DOHH2 (cell line): ENCODE results near the gene ST8SIA2.

Source experiments
- H3F3A ChIP-seq: fragments of 200-600 bp; sonication (generic), shearing (Covaris generic); 2 replicates; pipeline ENCODE4 v1.6.0; 2016; ENCODE audit warnings: antibody characterized with exemption, mild to moderate bottlenecking; ENCODE audit not compliant: control insufficient read depth, insufficient read depth
- H3K27ac ChIP-seq: fragments of 200-600 bp; sonication (generic); 2 replicates; pipeline ENCODE4 v1.5.1; 2014; ENCODE audit warnings: low read depth, mild to moderate bottlenecking, low read length, moderate library complexity
- H3K27me3 ChIP-seq: fragments of 200-600 bp; sonication (generic); 2 replicates; pipeline ENCODE4 v1.6.1; 2014; ENCODE audit warnings: mild to moderate bottlenecking, low read length, mixed read lengths; ENCODE audit not compliant: control insufficient read depth
- H3K36me3 ChIP-seq: fragments of 200-600 bp; sonication (generic); 2 replicates; pipeline ENCODE4 v1.6.1; 2014; ENCODE audit warnings: mild to moderate bottlenecking, low read length, moderate library complexity, mixed read lengths; ENCODE audit not compliant: control insufficient read depth
- H3K4me1 ChIP-seq: fragments of 200-600 bp; sonication (generic); 2 replicates; pipeline ENCODE4 v1.6.1; 2014; ENCODE audit warnings: mild to moderate bottlenecking, low read length, mixed read lengths; ENCODE audit not compliant: control insufficient read depth
- H3K4me2 ChIP-seq: fragments of 200-600 bp; sonication (generic); 2 replicates; pipeline ENCODE4 v1.6.0; 2014; ENCODE audit warnings: mild to moderate bottlenecking, low read length, moderate library complexity
- H3K4me3 ChIP-seq: fragments of 200-600 bp; sonication (generic); 2 replicates; pipeline ENCODE4 v1.5.1; 2014; ENCODE audit warnings: mild to moderate bottlenecking, low read length, mixed read lengths
- H3K79me2 ChIP-seq: fragments of 200-600 bp; sonication (generic); 2 replicates; pipeline ENCODE4 v1.6.1; 2014; ENCODE audit warnings: mild to moderate bottlenecking, low read length, mixed read lengths; ENCODE audit not compliant: control insufficient read depth
- H3K9me2 ChIP-seq: fragments of 200-600 bp; sonication (generic); replicated peaks from 2 replicates; pipeline ENCODE4 v1.6.1; 2014; ENCODE audit warnings: mild to moderate bottlenecking, low read length, mixed read lengths; ENCODE audit not compliant: control insufficient read depth
- H3K9me3 ChIP-seq: fragments of 200-600 bp; sonication (generic); 2 replicates; pipeline ENCODE4 v1.6.1; 2014; ENCODE audit warnings: antibody characterized with exemption, low read length, mixed read lengths; ENCODE audit not compliant: control insufficient read depth, insufficient read depth
- H4K20me1 ChIP-seq: fragments of 200-600 bp; sonication (generic); 2 replicates; pipeline ENCODE4 v1.6.0; 2014; ENCODE audit warnings: low read depth, mild to moderate bottlenecking, antibody characterized with exemption, low read length, moderate library complexity; ENCODE audit not compliant: control insufficient read depth, insufficient read depth
- EZH2phosphoT487 ChIP-seq: fragments of 200-600 bp; sonication (generic); IDR thresholded peaks from 2 replicates; pipeline ENCODE4 v1.6.1; 2017; ENCODE audit warnings: borderline replicate concordance, mild to moderate bottlenecking, antibody characterized with exemption, low read length, moderate library complexity, mixed read lengths
- TF ChIP-seq, protein P1 (sequence below): fragments of 200-600 bp; sonication (generic); IDR thresholded peaks from one replicate; pipeline ENCODE4 v1.5.1; 2014; ENCODE audit warnings: antibody characterized with exemption, mild to moderate bottlenecking, low read depth, low read length; ENCODE audit not compliant: poor library complexity, severe bottlenecking

Gene ST8SIA2

DNA sequence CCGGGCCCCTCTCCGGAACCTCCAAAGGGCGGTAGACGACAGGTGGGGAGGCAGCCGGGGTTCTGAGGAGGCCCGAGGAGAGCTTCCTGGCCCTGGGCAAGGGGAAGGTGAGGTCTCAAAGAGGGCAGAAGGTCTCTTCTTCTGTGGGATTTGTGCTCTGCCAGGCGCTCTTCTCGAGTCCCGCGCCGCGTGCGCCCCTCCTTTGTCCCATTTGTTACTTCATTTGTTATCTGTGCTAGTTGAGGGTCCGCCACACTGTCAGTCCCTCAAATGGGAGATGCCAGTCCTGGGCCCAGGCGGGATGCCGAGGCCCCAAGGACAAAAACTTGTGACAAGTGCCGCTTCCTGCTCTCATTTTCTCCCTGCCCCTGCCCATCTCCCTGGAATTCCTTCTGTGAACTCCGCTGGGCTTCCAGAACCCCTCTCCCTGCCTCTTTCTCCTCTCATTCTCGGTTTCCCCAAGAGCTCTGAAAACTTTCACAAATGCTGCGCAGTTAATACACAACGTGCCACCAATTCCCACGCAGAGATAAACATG is 1.5 kb downstream of the ST8SIA2 start:
- no peaks in the 10 kb centered on the region for H3K9me3 ChIP-seq
- H3K4me3 ChIP-seq: no peak overlapping the region
- H3K36me3 ChIP-seq: no peaks in the 10 kb centered on the region
- H3K4me1 ChIP-seq: no peaks in the 10 kb centered on the region
- no peaks in the 10 kb centered on the region for H3K79me2 ChIP-seq
- H3K27ac ChIP-seq: no peak overlapping the region
- no peak overlapping the region for H3K4me2 ChIP-seq
- no peaks in the 10 kb centered on the region for H3F3A ChIP-seq
- H4K20me1 ChIP-seq: no peaks in the 10 kb centered on the region
- H3K27me3 ChIP-seq: no peaks in the 10 kb centered on the region; the same call in 1 of the 2 replicates
- no peak for TF ChIP-seq EZH2phosphoT487
- TF ChIP-seq, protein P1, sequence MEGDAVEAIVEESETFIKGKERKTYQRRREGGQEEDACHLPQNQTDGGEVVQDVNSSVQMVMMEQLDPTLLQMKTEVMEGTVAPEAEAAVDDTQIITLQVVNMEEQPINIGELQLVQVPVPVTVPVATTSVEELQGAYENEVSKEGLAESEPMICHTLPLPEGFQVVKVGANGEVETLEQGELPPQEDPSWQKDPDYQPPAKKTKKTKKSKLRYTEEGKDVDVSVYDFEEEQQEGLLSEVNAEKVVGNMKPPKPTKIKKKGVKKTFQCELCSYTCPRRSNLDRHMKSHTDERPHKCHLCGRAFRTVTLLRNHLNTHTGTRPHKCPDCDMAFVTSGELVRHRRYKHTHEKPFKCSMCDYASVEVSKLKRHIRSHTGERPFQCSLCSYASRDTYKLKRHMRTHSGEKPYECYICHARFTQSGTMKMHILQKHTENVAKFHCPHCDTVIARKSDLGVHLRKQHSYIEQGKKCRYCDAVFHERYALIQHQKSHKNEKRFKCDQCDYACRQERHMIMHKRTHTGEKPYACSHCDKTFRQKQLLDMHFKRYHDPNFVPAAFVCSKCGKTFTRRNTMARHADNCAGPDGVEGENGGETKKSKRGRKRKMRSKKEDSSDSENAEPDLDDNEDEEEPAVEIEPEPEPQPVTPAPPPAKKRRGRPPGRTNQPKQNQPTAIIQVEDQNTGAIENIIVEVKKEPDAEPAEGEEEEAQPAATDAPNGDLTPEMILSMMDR: no peak
- H3K9me2 ChIP-seq: no peaks in the 10 kb centered on the region

- no peaks in the 10 kb centered on the region for H3K4me1 ChIP-seq
- no peaks in the 10 kb centered on the region for H3K9me3 ChIP-seq
- H3K9me2 ChIP-seq: no peaks in the 10 kb centered on the region
- H4K20me1 ChIP-seq: no peaks in the 10 kb centered on the region
- no peaks in the 10 kb centered on the region for H3K79me2 ChIP-seq
- H3K36me3 ChIP-seq: no peaks in the 10 kb centered on the region
- H3K4me2 ChIP-seq: no peak overlapping the region
- H3K27ac ChIP-seq: no peak overlapping the region
- no peaks in the 10 kb centered on the region; the same call in 1 of the 2 replicates for H3K27me3 ChIP-seq
- no peak for TF ChIP-seq EZH2phosphoT487
- TF ChIP-seq, protein P1: no peak
- no peak overlapping the region for H3K4me3 ChIP-seq
- no peaks in the 10 kb centered on the region for H3F3A ChIP-seq
These were observed 5.7 kb downstream of the ST8SIA2 start for GRCh38 chr15:92399271-92399950.

- Histone ChIP-seq H3K4me3 (no peak overlapping the region), H3K79me2 (no peaks in the 10 kb centered on the region), H3K36me3 (no peaks in the 10 kb centered on the region), H3K9me2 (no peaks in the 10 kb centered on the region), H3K9me3 (no peaks in the 10 kb centered on the region), H3F3A (no peaks in the 10 kb centered on the region), H3K27me3 (no peaks in the 10 kb centered on the region; the same call in 1 of the 2 replicates), H3K4me2 (no peak overlapping the region), H4K20me1 (no peaks in the 10 kb centered on the region), H3K4me1 (no peaks in the 10 kb centered on the region), H3K27ac (no peak overlapping the region)
- no peak for TF ChIP-seq EZH2phosphoT487
- TF ChIP-seq, protein P1: no peak
These were observed 6.9 kb downstream of the ST8SIA2 start for GRCh38 chr15:92400573-92400972.
